Adrenal gland (tissue), 12 donors: ENCODE results near the gene VAPB. TPM values are rescaled to one million over a fixed set of nuclear protein-coding genes. Genes with fewer than 3 reads are reported as not detected.

ENCODE experiments used
- DNase-seq, 7 donors: peaks; one replicate each; pipeline ENCODE4 v3.0.0-alpha.2; 2019 to 2020
- H3K27ac ChIP-seq, 5 donors: fragments of 200-600 bp; sonication (generic) in 4 of 5; 1 replicate in 3 of 5; 2 replicates in 2 of 5; pipeline versions ENCODE4 v1.5.1 to v1.8.0; 2016 to 2020; ENCODE audit warnings: mild to moderate bottlenecking in 1 of 5
- H3K27me3 ChIP-seq: fragments of 200-600 bp; 2 replicates; pipeline ENCODE4 v1.8.0; 2021
- H3K36me3 ChIP-seq, 2 donors: fragments of 200-600 bp; replicated peaks in 1 of 2; 1 replicate in 1 of 2; 2 replicates in 1 of 2; pipeline versions ENCODE4 v1.5.1 to v1.8.0; 2018 to 2022
- H3K4me1 ChIP-seq, 2 donors: fragments of 200-600 bp; replicated peaks in 1 of 2; 1 replicate in 1 of 2; 2 replicates in 1 of 2; pipeline versions ENCODE4 v1.5.1 to v1.8.0; 2018 to 2021
- H3K4me3 ChIP-seq, 4 donors: fragments of 200-600 bp; sonication (generic) in 3 of 4; one replicate each; pipeline ENCODE4 v1.5.1; 2016 to 2018
- H3K9me3 ChIP-seq, 3 donors: fragments of 200-600 bp; sonication (generic) in 1 of 3; replicated peaks in 1 of 3; 1 replicate in 2 of 3; 2 replicates in 1 of 3; pipeline versions ENCODE4 v1.5.1 to v1.8.0; 2016 to 2021
- POLR2A ChIP-seq, 2 donors: fragments of 450-650 bp; IDR thresholded peaks; one replicate each; pipeline ENCODE4 v1.6.1; 2017; ENCODE audit warnings: antibody characterized with exemption in 2 of 2, mild to moderate bottlenecking in 2 of 2, moderate library complexity in 1 of 2
- WGBS, 4 donors: extraction: QIAGEN DNeasy Blood & Tissue Kit in 2 of 4; methylation state at CpG; one replicate each; pipeline versions ENCODE4 v1.1.5 to v1.1.7; 2013 to 2017; 5-methylcytosine and 5-hydroxymethylcytosine counted together
- intact Hi-C, 2 donors: fragments of 100-400 bp; cut with DNase I; formaldehyde crosslinking; loops; one replicate each; pipeline versions ENCODE4 v1.14.1 to v1.15.0; 2022 to 2023
- polyA plus RNA-seq, 3 donors: library from polyadenylated mRNA; stranded (reverse); fragments of 200-250 nt in 2 of 3; fragments of 350-450 nt in 1 of 3; fragmentation: Illumina TruSeq in 1 of 3; extraction: RNeasy Lipid Tissue Mini Kit (QIAGEN cat#74804) in 1 of 3; gene quantifications; one replicate each; pipeline ENCODE4 v1.2.3, GENCODE V29; 2013 to 2014
- total RNA-seq, 9 donors: library from RNA; depleted of rRNA in 4 of 9; stranded (reverse); fragments of >200 nt in 4 of 9; fragments of 120-200 nt in 1 of 9; fragmentation: NEBNext Ultra II Directional in 1 of 9; extraction: Animal tissue kit (Norgen Biotek cat#: 25700) in 1 of 9; gene quantifications; one replicate each; pipeline versions ENCODE4 v1.1.0 to v1.2.4, GENCODE V29; 2013 to 2023
- TF ChIP-seq, protein P1 (sequence below), 6 experiments: fragments of 450-650 bp in 4 of 6; fragments of 200-600 bp in 2 of 6; sonication (generic) in 1 of 6; IDR thresholded peaks; 1 replicate in 5 of 6; 2 replicates in 1 of 6; pipeline versions ENCODE4 v1.5.1 to v1.8.0; 2016 to 2021; ENCODE audit warnings: antibody characterized with exemption in 6 of 6, mild to moderate bottlenecking in 2 of 6, moderate library complexity in 1 of 6
- donor health status: healthy with polysubstance abuse.
- donor health status: Bipolar disorder and iron deficiency.
- donor health status: DM: yes; HTN: yes; CAD: no.
- donor health status: DM: no; HTN: no; CAD: no.
- donor health status: DM: no; HTN: no; CAD: no.
- donor health status: DM: yes; HTN: yes; CAD: no.

The VAPB gene
- total and polyA plus RNA-seq, 12 donors, result 24.6 to 162 (median 40.3) TPM

DNA sequence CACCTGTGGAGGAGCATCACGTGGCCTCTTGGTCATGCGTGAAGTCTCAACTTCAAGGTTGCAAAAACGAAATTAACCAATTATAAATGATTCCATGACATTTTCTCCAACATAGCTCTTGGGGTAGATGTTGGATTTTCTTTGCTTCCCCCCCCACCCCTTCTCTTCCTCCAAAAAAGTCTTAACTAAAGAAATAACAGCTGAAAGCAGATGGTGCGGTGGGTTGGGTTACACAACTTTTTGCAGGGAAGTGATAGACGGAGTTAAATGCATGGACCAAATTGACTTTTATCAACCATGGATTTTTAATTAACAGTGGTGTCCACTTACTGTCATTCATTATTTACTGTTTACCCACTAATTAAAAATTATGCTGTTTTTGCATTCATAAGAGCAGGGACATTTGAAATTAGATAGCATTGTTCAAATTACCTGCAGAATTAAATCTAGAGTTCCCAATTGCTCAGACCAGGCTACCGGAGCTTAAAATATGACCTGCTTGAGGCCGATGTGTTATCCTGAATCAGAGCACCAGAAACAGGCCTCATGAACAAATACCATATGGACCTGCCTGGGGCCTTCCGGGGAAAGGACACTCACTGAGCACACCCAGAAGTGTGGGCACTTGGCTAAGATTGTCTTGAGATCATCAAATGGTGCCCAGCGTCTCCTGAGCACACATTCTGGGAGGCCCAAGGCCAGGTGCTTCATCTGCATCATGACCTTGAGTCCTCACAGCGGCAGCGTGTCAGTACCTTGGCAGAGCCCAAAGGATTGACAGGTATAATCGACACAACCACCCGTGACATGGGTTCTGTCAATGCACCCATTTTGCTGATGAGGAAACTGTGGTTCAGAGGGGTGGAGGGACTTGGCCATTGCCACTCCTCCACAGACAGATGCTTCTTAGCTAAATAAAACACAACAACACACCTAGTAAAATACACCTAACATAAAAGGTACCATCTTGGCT lies 84.7 kb downstream of the VAPB start:
- 78 to 84% (median 80%) methylated on average over 12 to 13 of the region's 13 CpGs for WGBS, 4 donors
- DNase-seq, result peak in 1 of 7 donors; percentile 72
- Histone ChIP-seq H3K9me3 (peaks cover 0 to 5% (median 0%) of the 10 kb centered on the region in 3 donors), H3K36me3 (no peaks in the 10 kb centered on the region), H3K4me1 (no peaks in the 10 kb centered on the region), H3K27ac (no peak overlapping the region), H3K27me3 (no peaks in the 10 kb centered on the region), H3K4me3 (no peak overlapping the region)
- TF ChIP-seq, protein P1, sequence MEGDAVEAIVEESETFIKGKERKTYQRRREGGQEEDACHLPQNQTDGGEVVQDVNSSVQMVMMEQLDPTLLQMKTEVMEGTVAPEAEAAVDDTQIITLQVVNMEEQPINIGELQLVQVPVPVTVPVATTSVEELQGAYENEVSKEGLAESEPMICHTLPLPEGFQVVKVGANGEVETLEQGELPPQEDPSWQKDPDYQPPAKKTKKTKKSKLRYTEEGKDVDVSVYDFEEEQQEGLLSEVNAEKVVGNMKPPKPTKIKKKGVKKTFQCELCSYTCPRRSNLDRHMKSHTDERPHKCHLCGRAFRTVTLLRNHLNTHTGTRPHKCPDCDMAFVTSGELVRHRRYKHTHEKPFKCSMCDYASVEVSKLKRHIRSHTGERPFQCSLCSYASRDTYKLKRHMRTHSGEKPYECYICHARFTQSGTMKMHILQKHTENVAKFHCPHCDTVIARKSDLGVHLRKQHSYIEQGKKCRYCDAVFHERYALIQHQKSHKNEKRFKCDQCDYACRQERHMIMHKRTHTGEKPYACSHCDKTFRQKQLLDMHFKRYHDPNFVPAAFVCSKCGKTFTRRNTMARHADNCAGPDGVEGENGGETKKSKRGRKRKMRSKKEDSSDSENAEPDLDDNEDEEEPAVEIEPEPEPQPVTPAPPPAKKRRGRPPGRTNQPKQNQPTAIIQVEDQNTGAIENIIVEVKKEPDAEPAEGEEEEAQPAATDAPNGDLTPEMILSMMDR (IDR thresholded peaks at IDR 0.05), result no peak
- TF ChIP-seq POLR2A (IDR thresholded peaks at IDR 0.05), result no peak
- intact Hi-C loops, result no loop called here

DNA sequence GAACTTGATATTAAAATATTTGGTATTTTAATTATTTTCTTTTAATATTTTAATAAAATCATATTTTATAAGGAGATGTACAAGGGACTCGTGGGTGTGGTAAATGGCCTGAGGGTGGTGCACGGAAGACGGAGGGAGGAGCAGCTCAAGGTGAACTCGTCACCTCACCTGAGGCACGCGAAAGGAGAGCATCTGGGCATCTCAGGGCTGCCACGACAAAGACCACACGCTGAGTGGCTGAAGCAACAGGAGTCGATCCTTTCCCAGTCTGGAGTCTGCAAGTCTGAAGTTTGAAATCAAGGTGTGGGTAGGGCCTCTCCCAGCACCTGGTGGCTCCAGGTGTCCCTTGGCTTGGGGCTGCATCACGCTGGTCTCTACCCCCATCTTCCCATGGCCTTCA lies 86.4 kb downstream of the VAPB start:
- H3K27me3 ChIP-seq, result no peaks in the 10 kb centered on the region
- peaks cover 0 to 5% (median 0%) of the 10 kb centered on the region in 3 donors for H3K9me3 ChIP-seq
- intact Hi-C loops, result no loop called here
- no peak overlapping the region for H3K27ac ChIP-seq
- no peak for DNase-seq
- 92 to 95% (median 93%) methylated on average over 10 of the region's 10 CpGs for WGBS, 4 donors
- H3K4me3 ChIP-seq, result no peak overlapping the region
- TF ChIP-seq, protein P1 (IDR thresholded peaks at IDR 0.05), result no peak
- TF ChIP-seq POLR2A (IDR thresholded peaks at IDR 0.05), result no peak
- no peaks in the 10 kb centered on the region for H3K36me3 ChIP-seq
- no peaks in the 10 kb centered on the region for H3K4me1 ChIP-seq

DNA sequence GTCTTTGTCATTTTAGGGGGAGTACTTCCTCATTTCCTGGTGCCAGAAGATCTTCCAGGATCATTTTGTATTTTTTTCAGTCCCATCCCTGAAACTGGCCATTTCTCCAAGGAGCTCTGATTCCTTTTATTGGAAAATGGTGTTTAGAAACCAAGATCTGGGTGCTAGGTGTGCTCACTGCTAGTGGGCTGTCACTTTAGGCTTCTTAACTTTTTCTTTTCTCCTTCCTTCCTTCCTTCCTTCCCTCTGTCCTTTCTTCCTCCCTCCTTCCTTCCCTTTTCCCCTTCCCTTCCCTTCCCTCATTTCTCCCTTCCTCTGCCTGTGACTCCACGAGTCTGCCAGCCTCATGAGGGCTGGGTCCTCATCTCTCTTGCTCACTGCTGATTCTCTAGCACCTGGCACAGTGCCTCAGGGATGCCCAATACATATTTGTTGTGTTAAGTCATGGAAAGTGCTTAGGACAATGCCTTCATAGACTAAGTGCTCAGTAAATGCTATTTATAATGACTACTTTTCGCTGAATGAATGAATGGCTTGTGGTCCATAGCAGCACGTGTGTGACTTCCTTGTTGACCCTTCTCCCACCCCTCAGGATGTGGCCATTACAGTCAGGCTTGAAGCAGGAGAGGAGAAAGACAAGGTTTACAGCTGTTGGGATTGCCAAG lies 89.2 kb downstream of the VAPB start:
- no peaks in the 10 kb centered on the region for H3K4me1 ChIP-seq
- H3K4me3 ChIP-seq, result no peak overlapping the region
- no peak overlapping the region for H3K27ac ChIP-seq
- peaks cover 0 to 5% (median 0%) of the 10 kb centered on the region in 3 donors for H3K9me3 ChIP-seq
- intact Hi-C loops, result no loop called here
- TF ChIP-seq, protein P1 (IDR thresholded peaks at IDR 0.05), result no peak
- no peak for TF ChIP-seq POLR2A (IDR thresholded peaks at IDR 0.05)
- 87 to 89% (median 87%) methylated on average over 3 of the region's 3 CpGs for WGBS, 4 donors
- no peaks in the 10 kb centered on the region for H3K27me3 ChIP-seq
- DNase-seq, result no peak
- H3K36me3 ChIP-seq, result no peaks in the 10 kb centered on the region

DNA sequence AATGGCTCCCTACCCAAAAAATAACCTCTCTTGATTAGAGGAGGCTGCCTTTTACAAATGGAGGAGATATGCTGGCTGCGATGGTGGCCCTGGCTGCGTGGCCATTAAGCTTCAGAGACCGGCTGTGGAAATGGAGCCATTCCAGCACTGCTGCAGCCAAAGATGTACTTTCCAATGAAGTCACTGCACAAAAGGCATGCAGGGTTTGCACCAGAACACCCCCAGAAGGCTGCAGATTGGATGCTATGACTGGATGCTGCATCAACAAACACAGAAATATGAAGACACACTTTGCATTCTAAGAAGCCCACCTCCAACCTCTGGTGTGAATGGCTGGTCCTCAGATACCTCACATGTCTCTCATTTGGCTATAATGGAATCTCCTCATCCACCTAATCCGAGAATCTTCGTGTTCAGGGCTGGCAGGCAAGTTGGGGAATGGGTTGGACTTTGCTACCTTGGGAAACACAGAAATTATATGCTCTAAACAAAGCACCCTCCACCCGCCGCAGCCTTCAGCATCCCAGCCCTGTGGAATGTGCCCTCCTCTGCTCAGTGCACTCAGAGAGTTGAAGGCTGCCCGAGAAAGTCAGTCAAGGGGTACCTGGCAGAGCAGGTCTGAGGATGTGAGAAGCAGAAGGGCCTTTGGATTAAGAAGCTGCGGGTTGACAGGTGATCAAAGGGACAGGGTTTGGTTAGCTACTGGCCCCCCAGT lies 90.9 kb downstream of the VAPB start:
- H3K4me1 ChIP-seq, result no peaks in the 10 kb centered on the region
- no peaks in the 10 kb centered on the region for H3K36me3 ChIP-seq
- no peak overlapping the region for H3K4me3 ChIP-seq
- no peaks in the 10 kb centered on the region for H3K27me3 ChIP-seq
- no peak overlapping the region for H3K27ac ChIP-seq
- intact Hi-C loops, result loop anchor here in 1 of 2 donors (5.0 to 10.0 kb wide), 2 partner anchors 167 to 375 kb away; partner anchors contain the start of genes GNAS and GNAS-AS1
- DNase-seq, result no peak
- no peak for TF ChIP-seq POLR2A (IDR thresholded peaks at IDR 0.05)
- TF ChIP-seq, protein P1 (IDR thresholded peaks at IDR 0.05), result no peak
- 79 to 96% (median 86%) methylated on average over 9 of the region's 9 CpGs for WGBS, 4 donors
- peaks cover 0 to 5% (median 0%) of the 10 kb centered on the region in 3 donors for H3K9me3 ChIP-seq
